Prostate gland (tissue), 2 donors: ENCODE measurements around the gene TNNI3K. TPM values are rescaled to one million over a fixed set of nuclear protein-coding genes. Genes with fewer than 3 reads are reported as not detected.

ENCODE experiments used
- DNase-seq: peaks from one replicate; pipeline ENCODE4 v3.0.0-alpha.2; 2019; ENCODE audit warnings: low spot score
- H3K27ac ChIP-seq, 2 donors: fragments of 200-600 bp; sonication (generic); 2 replicates each; pipeline ENCODE4 v1.5.1; 2017 to 2019
- H3K27me3 ChIP-seq: fragments of 200-600 bp; sonication (generic); replicated peaks from 2 replicates; pipeline ENCODE4 v1.5.1; 2019; ENCODE audit not compliant: insufficient read depth
- H3K36me3 ChIP-seq, 2 donors: fragments of 200-600 bp; sonication (generic); 1 replicate in 1 of 2; 2 replicates in 1 of 2; pipeline versions ENCODE4 v1.5.1 to v1.8.1; 2017 to 2019
- H3K4me1 ChIP-seq: fragments of 200-600 bp; sonication (generic); replicated peaks from 2 replicates; pipeline ENCODE4 v1.5.1; 2019
- H3K4me3 ChIP-seq, 2 donors: fragments of 200-600 bp; sonication (generic); 2 replicates each; pipeline ENCODE4 v1.5.1; 2017 to 2019
- H3K9me3 ChIP-seq: fragments of 200-600 bp; sonication (generic); 2 replicates; pipeline ENCODE4 v1.5.1; 2017
- CTCF ChIP-seq, 4 experiments: fragments of 200-600 bp in 2 of 4; fragments of 450-650 bp in 2 of 4; sonication (generic) in 2 of 4; IDR thresholded peaks; 1 replicate in 3 of 4; 2 replicates in 1 of 4; pipeline ENCODE4 v1.5.1; 2016 to 2019; ENCODE audit warnings: antibody characterized with exemption in 4 of 4, mild to moderate bottlenecking in 2 of 4, moderate library complexity in 2 of 4
- POLR2A ChIP-seq: fragments of 450-650 bp; IDR thresholded peaks from one replicate; pipeline ENCODE4 v1.6.1; 2016; ENCODE audit warnings: antibody characterized with exemption, mild to moderate bottlenecking
- POLR2AphosphoS5 ChIP-seq: sonication (generic); formaldehyde crosslinking; IDR thresholded peaks from one replicate; pipeline ENCODE4 v1.6.1; 2017; ENCODE audit warnings: antibody characterized with exemption
- WGBS: methylation state at CpG from one replicate; pipeline ENCODE4 v1.1.5; 2018; 5-methylcytosine and 5-hydroxymethylcytosine counted together
- intact Hi-C: fragments of 100-400 bp; cut with DNase I; formaldehyde crosslinking; loops from one replicate; pipeline ENCODE4 v1.14.2; 2022
- total RNA-seq, 2 donors: library from RNA; depleted of rRNA; stranded (reverse); fragments of >200 nt; gene quantifications; one replicate each; pipeline ENCODE4 v1.1.0, GENCODE V29; 2016

The TNNI3K gene
- total RNA-seq, 2 donors from 2014 or later, result not detected

DNA sequence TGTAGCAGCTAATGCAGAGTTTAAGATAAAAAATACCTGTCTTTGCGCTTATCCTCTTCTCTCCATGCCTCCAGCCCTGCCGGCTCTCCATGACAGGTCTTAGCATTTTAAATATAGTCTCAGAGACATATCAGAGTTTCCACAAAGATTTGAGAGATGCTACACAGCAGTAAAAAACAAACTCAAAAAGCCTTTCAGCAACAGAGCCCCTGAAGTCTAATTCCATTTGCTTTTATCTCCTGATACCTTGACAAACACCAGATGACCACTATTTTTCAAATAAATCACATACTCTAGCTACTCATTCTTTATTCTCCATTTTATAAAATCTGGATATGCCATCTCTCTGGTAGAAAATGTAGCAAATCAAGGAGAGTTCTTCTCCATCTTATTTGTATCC lies 356.8 kb downstream of the TNNI3K start:
- WGBS, result 72% methylated on average over 2 of the region's 2 CpGs
- DNase-seq, result no peak
- no peak overlapping the region for H3K4me3 ChIP-seq

DNA sequence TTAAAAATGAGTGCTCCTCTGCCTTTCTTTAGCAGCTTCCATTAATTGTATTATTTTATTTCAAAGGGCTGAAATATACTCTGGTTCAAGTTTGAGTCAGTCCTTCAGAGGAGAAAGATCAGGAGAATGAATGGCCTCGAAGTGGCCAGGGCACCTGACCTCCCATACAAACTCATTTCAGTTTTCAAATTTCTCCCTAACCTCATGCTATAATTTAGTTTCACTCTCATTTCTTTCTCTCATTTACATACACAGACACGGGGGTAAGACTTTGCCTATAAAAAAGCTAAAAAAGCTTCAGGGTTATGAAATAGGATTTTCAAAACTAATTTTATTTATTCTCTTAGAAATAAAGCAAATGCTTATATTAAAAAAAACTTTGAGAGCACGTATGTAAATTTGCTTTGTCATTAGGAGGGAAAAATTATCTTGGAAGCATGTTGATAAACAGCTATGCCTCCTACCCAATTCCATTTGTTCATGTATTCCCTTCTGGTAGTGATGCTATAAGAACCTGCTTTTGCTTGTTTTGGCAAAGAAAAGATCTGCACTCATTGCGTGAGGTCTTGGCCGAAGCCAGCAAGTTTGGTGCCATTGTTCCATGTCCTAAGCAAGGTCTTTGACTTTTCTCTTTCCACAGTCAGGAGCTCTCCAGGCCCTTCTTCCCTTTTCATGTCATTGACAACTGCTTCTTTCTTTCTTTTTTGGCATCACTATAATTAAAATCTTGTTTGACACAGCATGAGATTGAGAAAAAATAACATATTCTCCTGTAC lies 357.6 kb downstream of the TNNI3K start:
- H3K36me3 ChIP-seq, result no peaks in the 10 kb centered on the region
- TF ChIP-seq CTCF (IDR thresholded peaks at IDR 0.05) (no peak), POLR2A (no peak), POLR2AphosphoS5 (no peak)
- no peak overlapping the region for H3K27ac ChIP-seq
- H3K4me1 ChIP-seq, result no peaks in the 10 kb centered on the region
- no peak overlapping the region for H3K4me3 ChIP-seq
- no peaks in the 10 kb centered on the region for H3K9me3 ChIP-seq
- intact Hi-C loops, result no loop called here
- 79% methylated on average over 5 of the region's 5 CpGs for WGBS
- no peak for DNase-seq
- no peaks in the 10 kb centered on the region for H3K27me3 ChIP-seq

More for the DNA sequence above, 356.8 kb downstream of the TNNI3K start:
- Histone ChIP-seq H3K27me3 (no peaks in the 10 kb centered on the region), H3K4me1 (no peaks in the 10 kb centered on the region), H3K9me3 (no peaks in the 10 kb centered on the region), H3K27ac (no peak overlapping the region), H3K36me3 (no peaks in the 10 kb centered on the region)
- intact Hi-C loops, result no loop called here
- TF ChIP-seq POLR2AphosphoS5 (no peak), CTCF (IDR thresholded peaks at IDR 0.05) (no peak), POLR2A (no peak)

Other genes with a start within 250 kb of the TNNI3K start
- gene LRRIQ3, start 37.2 kb upstream of the TNNI3K start, total RNA-seq, result 1 to 10 TPM in 1 of 2 donors, under 1 TPM in 1; 0.68 to 5.7 TPM
- 10 to 100 TPM in 1 of 2 donors, 1 to 10 TPM in 1; 8.9 to 10.9 TPM for gene FPGT, start 37.1 kb upstream of the TNNI3K start, total RNA-seq